Fibroblast of skin of back (primary cell): ENCODE results near the gene KCNQ1.

Experiments used
- DNase-seq: peaks from one replicate; pipeline ENCODE4 v3.0.0-alpha.2; 2013

KCNQ1 gene

DNA sequence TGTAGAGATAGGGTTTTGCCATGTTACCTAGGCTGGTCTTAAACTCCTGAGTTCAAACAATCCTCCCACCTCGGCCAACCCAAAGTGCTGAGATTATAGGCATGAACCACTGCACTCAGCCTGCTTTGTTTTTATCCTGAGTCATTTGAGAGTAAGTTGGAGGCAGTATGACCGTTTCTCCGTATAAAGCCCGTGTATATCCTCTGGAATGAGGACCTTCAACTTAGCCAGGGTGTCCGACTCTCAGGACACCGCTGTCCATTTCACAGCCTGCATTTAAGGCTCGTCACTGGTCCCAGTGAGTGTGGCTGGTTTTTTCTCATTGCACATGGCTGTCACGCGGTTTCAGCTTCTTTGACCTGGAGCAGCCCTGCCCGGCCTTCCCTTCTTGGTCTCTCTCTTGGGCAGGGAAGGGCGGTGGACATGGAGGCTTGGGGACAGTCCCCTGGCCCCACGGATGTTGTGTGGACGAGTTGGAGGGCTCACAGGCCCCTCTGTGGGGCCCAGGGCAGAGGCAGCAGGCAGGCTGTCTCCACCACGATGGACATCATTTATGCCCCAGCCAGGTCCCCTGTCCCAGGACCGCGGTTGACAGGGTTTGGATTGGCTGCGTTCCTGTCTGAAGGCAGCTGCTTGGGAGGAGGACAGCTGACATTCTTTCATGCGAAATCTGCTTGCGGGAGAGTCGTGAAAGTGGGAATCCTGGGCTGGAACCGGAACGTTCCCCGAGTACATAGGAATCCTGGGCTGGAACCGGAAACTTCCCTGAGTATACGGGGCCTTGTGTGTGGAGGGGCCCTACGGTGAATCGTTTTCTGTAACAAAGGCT, 93.3 kb downstream of the KCNQ1 start:
- no peak for DNase-seq

DNA sequence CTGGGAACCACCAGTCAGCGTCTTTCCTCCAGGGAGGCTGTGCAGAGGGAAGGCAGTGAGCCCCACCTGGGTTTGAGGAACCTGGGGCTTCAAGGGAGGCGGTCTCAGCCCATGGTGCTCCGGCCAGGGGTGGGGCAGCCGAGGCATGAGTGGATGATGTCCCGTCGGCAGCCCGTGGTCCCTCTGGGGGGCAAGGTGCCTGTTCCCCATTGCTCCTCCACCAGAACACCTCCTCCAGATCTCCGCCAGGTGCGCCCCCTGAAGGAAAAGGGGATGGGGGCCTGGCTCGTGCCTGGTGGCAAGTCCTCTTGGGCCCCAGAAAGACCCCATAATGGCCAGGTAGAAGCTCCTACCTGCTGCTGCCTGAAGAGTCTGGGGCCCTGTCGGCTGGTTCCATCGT, 94.1 kb downstream of the KCNQ1 start:
- no peak for DNase-seq

DNA sequence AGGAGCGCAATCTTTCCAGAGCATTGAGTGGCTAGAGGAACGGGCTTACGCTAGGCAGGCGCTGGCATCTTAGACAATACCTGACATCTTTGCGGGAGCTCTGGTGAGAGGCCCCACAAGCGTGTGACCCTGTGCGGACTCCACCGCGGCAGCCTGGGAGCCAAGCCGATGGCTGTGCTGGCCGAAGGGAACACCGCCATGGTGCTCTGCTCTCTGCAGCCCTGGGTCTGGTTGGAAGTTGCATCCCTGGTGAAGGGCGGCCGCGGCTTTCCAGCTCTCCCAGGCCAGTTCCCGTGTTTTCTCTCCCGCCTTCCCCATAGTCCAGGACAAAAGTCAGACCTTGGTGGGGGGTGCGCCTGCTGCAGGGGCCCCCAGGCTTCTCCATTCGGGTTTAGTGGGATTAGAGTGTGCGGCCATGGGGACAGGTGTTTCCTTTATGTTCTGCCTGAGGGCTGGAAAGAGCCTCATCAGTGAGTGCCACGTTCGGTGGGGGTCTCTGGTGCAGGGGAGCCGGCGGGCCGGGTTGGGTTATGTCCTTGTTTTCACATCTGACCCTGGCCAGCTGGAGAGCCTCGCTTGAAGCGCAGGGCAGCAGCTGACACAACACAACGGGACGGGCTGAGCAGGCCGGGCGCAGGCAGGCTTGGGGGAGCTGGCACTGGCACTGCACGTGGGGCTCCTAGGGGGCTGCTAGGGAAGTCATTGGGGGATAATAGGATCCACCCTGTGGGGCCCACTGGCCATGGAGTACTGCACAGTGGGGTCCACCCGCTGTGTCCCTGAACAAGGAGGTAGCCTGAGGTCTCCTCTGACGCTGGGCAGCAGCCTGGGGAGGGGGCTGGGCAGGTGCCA, 94.8 kb downstream of the KCNQ1 start:
- DNase-seq: no peak

DNA sequence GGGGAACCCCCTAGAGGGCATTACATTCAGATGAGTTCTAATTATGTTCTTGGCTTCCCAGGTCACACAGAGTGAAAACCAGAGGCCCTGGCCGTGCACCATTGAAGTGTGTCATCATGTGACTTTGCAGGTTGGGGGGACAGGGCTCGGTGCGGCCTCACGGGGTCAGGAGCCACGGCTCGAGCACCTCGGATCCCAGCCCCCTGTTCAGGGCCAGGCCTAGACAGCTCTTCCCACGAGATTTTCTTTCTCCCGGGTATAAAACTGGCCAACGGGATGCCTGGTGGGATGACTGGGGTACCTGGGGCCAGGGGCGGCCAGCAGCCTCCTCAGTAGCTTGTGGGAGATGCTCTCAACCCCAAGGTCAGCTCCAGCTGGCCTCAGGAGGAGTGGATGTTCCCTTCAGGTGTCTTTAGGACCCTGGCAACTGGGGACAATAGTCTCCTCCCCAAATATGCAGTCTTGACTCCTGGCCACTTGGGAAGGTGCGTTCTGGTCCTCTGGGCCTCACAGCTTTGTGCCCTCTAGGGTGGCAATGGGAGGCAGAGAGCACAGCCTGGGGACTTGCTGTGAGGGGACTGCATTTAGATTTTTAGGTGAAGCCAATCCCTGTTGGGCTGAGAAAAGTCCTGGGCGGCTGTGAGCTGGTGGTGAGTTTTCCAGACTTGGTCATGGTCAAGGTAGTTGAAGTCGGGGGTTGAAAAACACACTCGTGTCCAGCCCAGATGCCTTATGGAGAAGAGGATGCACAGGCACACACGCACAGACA, 95.6 kb downstream of the KCNQ1 start:
- no peak for DNase-seq

DNA sequence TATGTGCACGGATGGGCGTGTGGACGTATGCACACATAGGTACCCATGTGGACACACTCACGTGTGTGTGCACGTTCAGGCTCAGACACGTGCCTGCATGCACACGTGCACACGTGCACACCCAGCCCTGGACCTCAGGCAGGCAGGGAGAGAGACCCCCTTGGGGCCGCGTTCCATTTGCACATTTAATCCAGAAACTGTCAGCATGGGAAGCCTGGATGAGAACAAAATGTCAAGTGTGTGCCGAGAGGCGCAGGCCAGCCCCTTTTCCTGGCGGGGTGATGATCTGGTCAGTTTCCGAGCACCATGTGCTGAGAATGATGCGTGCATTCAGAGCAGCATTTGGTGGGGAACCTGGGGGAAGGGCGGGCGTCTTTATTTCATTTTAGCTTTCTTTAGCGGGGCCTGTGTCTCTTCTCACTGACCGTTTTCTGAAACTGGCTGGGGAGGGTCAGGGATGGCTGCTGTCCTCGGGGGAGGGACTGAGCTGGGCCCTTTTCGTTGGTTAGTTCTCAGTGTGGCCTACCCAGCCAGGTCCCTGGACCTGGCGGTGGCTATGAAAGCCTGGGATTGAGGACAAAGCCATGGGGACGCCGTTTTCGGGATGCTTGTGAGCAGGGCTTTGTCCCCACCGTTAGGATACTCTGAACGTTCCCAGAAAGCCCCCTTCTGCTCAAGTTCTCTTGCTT, 96.3 kb downstream of the KCNQ1 start:
- no peak for DNase-seq

DNA sequence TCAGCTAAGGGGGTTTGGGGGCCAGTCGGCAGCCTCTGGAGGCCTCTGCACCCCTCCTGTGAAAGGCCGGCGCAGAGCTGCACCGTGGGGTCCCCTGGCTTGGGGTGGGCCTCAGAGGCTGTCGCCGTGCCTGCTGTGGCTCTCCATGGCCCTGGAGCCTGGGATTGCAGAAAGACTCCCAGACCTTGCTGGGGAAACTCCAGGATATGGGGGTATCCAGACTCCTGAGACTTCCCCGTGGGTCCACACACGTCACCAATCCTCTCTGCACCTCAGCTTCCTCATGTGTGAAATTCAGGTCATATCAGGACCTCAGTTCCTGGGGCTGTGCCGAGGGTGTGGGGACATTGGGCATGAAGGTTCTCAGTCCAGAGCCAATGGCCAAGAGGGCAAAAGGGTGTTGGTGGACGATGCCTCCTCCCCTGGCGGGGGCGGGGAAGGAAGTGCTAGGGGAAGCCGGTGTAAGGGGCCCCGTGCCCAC, 97.1 kb downstream of the KCNQ1 start:
- DNase-seq: no peak

DNA sequence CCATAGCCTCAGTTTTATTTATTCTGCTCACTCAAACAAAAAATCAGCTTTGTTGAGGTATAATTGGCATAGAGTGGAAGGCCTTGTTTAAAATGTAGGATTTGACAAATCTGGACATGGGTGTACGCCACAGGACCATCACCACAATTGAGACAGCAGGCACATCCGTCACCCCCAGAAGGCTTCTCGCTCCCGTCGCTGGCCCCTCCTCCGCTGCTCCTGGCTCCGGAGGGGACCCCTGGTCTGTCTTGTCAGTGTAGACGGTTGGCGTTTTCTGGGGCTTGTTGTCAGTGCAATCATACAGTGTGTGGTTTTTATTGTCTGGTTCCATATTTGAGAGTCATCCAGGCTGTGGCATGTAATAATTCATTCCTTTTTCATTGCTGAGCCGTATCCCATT, 97.6 kb downstream of the KCNQ1 start:
- DNase-seq: no peak

DNA sequence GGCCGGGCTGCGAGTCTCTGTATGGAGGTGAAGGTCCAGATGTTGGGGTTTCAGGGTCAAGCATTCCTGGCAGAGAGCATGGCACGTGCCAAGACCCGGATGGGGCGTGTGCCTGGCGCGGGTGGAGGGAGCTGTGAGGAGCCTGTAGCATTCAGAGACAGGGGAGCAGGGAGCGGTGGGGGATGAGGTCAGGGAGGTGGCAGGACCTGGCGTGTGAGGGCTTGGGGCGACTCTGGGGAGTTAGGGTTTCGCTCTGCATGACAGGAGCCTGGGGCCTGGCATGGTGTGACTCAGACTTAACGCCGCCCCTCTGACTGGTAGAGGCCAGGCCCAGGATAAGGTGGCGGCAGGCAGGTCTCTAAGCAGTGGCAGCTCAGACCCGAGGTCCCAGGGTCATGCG, 103.0 kb downstream of the KCNQ1 start:
- DNase-seq: no peak

DNA sequence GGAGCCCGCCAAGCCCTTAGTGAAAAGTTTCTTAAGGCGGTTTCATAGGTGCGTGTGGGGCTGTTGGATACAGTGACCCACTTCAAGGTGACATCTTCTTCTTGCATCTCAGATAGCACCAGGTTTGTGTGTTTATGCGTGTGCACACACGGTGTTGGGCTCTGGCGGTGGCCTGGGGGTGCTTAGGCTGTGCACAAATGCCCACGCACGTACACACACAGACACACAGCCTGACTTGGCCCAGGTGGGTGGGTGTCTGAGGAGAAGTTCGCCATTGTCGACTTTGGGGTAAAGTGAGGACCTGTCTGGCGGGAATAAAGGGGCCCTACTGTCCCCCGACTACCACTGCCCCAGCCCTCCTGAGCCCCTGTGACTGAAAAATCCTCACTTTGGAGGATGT, 103.8 kb downstream of the KCNQ1 start:
- no peak for DNase-seq

DNA sequence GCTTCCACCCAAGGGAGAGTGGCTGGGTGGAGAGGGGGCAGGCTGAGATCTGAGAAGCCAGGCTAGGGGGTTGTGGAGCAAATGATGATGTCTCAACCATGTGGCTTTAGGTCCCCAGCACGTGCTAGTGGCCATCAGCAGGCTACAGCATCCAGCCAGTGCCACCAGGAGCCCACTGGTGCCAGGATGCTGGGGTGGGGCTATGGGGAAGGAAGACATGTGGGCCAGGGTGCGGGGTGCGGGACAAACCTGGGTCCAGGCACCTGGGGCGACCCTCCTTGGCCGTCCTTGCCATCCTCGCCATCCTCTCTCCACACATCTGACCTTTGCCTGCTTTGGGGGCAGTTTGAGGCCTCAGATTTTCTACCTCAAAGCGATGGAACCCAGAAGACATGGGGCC, 104.3 kb downstream of the KCNQ1 start:
- DNase-seq: no peak

DNA sequence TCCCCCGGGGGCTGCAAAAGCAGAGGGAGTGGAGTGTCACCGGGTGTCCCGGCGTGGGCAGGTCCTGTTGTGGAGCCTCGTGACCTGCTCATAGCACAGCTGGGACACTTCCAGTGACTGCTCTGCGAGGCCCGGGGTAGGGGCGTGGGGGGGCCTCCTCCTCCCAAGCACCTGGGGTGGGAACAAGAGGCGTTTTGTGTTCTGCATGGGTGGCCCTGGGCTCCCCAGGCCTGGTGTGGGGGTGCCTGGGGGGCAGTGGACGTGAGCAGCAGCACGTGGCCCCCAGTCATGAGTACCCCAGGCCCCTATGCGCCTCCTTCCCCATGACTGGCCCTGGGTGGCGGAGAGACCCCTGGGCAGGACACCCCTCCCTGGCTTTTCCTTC, 104.7 kb downstream of the KCNQ1 start:
- DNase-seq: no peak

DNA sequence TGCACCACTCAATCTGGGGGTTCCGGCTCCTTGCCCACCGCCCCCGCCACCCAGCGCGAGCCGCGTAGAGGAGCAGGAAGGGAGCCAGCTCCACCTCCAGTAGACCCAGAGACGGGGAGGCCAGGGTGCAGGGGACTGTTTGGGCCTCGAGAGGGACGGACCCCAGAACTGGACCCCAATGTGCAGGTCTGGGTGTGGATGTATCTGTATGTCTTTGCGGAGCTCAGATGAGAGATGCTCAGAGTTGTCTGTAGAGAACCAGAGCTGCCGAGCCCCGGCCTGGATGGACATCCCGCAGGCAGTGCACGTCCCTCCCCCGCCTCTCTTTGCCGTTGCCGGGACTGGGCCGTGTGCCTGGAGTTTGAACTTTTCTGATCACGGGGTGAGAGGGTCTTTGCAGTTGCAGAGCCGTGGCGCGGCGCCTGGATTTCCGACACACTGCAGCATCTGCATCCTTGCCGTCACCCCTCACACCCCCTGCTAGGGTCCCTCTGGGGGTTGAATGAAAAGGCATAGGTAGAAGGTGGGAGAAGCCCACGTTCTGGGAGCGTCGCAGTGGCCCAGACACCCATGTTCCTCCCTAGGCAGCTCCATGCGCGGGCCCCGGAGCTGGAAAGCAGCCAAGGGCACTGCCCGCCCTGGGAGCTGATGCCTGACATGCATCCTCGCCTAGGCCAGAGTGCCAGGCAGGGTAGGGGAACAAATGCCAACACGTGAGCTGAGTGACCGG, 105.2 kb downstream of the KCNQ1 start:
- DNase-seq: no peak

DNA sequence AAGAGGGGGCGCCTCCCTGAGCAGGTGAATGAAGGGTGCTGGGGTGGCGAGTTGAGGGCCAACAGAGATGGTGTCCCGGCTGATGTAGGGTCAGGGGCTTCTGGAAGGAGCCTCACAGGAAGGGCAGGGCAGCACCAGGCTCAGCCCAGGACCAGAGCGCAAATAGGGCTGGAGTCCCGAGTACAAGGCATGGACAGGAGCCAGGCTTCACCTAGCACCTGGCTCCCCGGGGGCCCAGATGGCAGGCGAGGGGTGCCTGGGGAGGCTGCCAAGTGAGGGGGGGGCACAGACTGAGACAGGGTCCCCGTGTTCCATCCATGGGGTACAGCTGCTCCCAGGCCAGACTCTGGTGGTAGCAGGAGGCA, 105.8 kb downstream of the KCNQ1 start:
- no peak for DNase-seq

DNA sequence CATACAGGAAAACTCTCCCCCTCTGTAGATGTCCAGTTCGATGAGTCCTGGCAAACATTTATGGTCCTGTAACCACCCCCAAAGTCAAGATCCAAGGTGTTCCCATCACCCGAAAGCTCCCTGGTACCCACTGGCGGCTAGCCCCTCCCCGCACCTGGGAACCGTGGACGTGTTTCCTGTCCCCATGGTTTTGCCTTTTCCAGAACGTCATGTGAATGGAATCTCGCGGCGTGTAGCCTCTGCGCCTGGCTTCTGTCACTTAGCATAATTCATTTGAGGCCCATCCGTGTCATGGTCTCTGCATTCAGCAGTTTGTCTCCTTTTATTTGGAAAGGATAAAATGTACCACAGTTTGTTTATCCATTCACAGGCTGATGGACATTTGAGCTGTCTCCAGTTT, 106.3 kb downstream of the KCNQ1 start:
- DNase-seq: no peak

DNA sequence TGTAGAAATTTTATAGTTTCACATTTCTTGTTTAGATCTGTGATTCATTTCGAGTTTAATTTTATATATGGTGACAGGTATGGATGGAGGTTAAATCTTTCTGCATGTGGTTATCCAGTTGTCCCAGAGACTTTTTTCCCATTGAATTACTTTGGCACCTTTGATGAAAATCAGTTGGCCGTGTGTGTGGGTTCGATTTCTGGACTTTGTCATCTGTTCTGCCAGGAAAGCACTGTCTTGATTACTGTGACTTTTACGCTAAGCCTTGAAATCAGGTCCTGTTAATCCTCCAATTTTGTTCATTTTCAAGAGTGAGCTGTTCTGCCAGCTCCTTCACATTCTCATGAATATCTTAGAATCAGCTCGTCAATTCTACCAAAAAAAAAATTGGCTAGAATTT, 107.4 kb downstream of the KCNQ1 start:
- no peak for DNase-seq

DNA sequence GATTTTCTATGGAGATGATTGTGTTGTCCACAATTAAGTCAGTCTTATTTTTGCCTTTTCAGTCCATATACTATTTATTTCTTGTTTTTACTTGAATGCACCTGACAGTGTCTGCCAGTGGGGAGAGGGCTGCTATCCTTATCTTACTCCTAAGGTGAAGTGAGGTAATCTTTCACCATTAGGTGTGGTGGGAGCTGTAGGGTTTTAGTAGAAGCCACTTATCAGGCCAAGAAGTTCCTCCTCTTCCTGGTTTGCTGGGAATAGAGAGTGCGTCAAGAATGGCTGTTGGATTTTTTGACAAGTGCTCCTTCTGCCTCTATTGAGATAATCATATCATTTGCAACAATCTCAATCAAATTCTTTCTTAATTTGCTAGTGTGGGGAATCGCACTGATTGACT, 108.4 kb downstream of the KCNQ1 start:
- no peak for DNase-seq

DNA sequence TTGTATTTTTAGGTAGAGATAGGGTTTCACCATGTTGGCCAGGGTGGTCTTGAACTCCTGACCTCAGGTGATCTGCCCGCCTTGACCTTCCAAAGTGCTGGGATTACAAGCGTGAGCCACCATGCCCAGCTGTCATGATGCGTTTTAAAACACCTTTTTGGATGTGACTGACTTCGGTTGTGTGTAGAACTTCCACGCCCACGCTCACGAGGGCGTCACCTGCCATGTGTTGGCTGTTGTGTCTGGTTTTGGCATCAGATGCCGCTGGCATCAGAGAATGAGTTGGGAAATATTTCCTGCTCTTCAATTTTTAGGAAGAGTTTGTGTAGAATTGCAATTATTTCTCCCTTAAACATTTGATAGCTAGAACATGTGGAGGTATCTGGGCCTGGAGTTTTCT, 109.1 kb downstream of the KCNQ1 start:
- no peak for DNase-seq

DNA sequence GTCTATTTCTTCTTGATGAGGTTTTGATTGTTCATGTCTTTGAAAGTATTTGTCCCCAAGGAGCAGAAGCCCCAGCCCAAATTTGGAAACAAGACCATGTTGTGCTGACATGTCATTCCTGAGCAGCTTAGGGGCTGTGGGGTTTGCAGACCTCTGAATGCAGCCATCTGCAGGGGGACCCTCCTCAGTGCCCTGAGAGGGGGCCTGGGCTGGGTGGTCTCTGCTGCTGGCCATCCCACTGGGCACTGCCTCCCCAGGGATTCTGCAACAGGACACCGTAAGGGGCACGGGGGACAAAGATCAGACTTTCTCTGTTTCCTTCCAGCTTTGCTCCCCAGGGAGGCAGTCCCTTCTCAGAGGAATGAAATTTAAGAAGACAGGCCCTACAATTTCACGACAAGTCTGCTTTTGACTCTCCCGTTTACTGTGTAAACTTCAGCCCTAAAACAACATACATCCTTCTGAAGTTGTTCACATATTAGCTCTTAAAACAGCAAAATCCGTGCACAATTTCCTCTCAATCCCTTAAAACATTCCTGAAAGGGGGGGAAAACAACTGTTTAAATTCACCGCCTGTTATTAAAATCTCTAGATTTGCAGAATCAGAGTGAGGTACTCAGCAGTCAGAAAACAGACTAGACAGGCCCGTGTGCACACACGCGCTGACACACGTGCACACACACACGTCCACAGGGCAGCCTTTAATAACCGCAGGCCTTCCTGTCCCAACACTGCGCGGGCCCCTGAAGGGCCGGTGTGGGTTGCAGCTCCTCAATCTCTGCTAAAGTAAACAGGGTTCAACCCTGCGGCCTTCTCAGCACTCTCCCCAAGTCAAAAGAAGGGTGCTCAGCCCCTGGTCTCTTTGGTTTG, 109.8 kb downstream of the KCNQ1 start:
- DNase-seq: no peak

DNA sequence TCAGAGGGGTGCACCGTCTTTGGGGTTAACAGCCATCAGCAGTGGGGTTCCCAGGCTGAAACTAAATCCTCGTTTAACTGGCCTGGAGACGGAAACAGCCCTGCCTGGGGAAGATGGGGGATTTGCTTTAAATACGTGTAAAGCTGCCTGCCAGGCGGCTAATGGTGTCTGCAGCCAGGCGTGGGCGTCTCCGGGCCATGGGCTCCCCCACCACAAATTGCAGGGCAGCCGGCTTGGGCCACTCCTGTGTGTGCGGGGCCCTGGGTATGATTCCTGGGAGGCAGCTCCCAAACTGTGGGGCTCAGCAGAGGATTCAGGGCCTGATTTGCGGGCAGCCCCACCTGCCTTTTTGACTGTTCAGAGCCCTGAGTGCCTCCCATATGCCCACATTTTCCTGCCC, 110.5 kb downstream of the KCNQ1 start:
- DNase-seq: no peak

DNA sequence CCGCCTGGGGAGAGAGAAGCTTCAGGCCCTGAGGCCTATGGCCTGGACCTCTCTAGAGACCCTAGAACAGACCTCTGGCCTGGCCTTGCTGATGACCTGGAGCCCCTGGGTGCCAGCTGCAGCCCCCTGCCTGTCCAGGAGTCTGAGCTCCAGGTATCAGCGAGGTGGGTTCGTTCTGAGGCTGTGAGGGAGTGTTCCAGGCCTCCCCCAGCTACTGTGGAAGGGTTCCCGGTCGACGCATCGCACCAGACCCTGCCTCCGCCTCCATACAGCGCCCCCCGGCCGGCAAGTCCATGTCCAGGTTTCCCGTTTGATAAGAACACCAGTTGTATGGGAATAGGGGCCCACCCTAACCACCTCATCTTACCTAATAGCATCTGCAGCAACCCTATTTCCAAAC, 111.1 kb downstream of the KCNQ1 start:
- DNase-seq: no peak

DNA sequence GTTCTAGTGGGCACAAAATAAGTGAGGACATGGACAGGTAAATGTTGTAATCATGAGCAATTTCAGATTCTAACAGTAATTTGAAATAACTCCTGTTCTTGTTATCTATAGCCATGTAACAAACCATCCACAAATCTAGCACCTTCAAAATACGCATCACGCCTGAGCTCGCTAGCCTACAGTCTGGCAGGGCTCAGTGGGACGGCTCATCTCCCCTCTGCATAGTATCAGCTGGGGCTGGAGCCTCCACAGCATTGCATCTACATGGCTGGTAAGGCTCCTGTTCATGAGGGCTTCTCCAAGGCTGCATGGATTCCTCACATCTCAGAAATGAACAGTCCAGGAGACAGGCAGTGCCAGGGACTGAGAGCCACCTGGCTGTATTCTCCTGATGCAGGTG, 112.6 kb downstream of the KCNQ1 start:
- DNase-seq: no peak
